RWPE1 (cell line): ENCODE data around the gene DOHH.
"Not testable (repeated sequence)": the region's sequence is repeated elsewhere in the genome, so short reads cannot be mapped to it uniquely, and the experiment has no call there.

ENCODE experiments used
- CTCF ChIA-PET: fragments of 350-600 bp; sonication (Branson Sonifier 250); formaldehyde crosslinking; extraction: SDS; loops from one replicate; lab custom pipeline; 2021; lab: Yijun Ruan, JAX
- POLR2A ChIA-PET: fragments of 400-600 bp; formaldehyde crosslinking; extraction: SDS; loops from one replicate; lab custom pipeline; 2020; ENCODE audit warnings: antibody characterized with exemption; ENCODE audit not compliant: low non-redundant PET; lab: Yijun Ruan, JAX
- DNase-seq: peaks from one replicate; pipeline ENCODE4 v3.0.0; 2012; ENCODE audit warnings: low spot score
- H3K27ac ChIP-seq: fragments of 450-650 bp; 2 replicates; pipeline ENCODE4 v1.5.1; 2017
- TF ChIP-seq, protein P1 (sequence below): fragments of 450-650 bp; conservative IDR thresholded peaks from 2 replicates; pipeline ENCODE4 v1.5.1; 2017; ENCODE audit warnings: low read depth, mild to moderate bottlenecking

Gene DOHH

DNA sequence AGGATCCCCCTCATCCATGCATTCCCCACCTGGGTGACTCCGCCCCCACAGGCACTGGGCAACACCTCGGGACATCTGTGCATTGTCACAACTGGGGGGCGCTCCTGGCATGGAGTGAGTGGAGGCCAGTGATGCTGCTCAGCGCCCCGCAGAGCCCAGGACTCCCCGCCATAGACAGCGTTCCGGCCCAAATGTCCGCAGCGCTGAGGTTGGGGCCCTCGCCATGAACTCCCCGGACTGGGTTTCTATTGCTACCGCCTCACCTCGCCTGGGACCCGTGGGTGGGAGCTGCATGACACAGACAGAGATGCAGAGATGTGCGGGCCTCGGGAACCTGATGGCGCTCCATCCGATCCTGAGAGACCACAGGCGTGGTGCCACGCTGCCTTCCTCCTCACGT, 10.3 kb upstream of the DOHH start:
- POLR2A ChIA-PET: no interaction called here
- DNase-seq: no peak
- CTCF ChIA-PET: no interaction called here
- TF ChIP-seq, protein P1, sequence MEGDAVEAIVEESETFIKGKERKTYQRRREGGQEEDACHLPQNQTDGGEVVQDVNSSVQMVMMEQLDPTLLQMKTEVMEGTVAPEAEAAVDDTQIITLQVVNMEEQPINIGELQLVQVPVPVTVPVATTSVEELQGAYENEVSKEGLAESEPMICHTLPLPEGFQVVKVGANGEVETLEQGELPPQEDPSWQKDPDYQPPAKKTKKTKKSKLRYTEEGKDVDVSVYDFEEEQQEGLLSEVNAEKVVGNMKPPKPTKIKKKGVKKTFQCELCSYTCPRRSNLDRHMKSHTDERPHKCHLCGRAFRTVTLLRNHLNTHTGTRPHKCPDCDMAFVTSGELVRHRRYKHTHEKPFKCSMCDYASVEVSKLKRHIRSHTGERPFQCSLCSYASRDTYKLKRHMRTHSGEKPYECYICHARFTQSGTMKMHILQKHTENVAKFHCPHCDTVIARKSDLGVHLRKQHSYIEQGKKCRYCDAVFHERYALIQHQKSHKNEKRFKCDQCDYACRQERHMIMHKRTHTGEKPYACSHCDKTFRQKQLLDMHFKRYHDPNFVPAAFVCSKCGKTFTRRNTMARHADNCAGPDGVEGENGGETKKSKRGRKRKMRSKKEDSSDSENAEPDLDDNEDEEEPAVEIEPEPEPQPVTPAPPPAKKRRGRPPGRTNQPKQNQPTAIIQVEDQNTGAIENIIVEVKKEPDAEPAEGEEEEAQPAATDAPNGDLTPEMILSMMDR: no peak
- H3K27ac ChIP-seq: 0 out of 2 replicates have a peak overlapping the region, but pooled peaks have one; percentile 9

DNA sequence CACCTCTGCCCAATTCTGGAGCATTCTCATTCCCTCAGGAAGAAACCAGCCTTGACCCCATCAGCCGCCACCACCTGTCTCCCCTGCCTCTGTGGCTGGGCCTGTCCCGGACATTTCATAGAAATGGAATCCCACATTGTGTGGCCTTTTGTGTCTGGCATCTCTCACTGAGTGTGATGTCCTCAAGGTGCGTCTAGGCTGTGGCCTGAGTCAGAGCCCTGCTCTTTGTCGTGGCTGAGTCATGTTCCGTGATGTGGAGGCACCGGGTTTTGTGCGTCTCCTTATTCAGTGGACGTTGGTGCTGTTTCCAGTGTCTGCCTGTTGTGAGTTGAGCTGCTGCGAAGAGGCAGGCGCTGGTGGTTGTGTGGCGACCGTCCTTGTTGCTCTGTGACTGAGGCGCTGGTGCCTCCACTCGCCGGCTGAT, 9.1 kb upstream of the DOHH start:
- TF ChIP-seq, protein P1: no peak
- POLR2A ChIA-PET: no interaction called here

DNA sequence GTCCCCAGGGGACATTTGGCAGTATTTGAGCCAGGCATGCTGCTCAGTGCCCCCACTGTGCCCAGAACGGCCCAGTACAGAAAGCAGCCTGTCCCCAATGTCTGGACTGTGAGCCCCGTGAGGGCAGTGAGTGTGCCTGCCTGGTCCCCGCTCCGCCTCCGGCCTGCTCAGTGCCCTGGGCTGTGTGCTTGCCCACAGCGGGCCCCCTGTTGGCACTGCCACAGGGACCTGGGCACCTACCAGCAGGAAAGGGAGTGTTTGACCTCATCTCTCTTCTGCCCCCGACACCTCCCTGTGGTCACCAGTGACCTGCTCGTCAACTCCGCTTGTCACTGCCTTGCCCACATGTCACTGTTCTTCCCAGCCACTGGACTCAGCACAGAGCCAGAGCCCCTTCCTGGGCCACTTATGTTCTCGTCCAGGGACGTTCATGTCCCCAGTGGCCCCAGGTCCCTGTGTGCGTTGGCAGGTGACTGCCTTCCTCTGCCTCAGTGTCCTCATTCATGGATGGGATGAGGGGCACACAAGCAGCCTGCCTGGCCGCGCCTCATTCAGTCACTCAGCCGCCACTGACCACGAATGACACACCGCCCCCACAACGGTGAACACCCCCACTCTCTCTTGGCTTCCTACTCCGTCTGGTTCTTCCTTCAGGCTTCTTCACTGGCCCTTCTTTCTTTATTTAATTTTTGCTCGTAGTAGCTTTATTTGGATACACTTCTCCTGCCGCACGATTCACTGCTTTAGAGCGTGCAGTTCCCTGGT, 8.5 kb upstream of the DOHH start:
- TF ChIP-seq, protein P1: no peak
- no peak for DNase-seq
- ChIA-PET CTCF (interaction anchor here (0.6 kb wide), 1 partner anchor 435 kb away, joined by 4 read pairs; no protein-coding TSS in a partner anchor), POLR2A (no interaction called here)
- peak overlapping the region; percentile 91 for H3K27ac ChIP-seq

More for the DNA sequence above, 9.1 kb upstream of the DOHH start:
- CTCF ChIA-PET: no interaction called here
- DNase-seq: peak; percentile 42
- H3K27ac ChIP-seq: peak overlapping the region; percentile 91

DNA sequence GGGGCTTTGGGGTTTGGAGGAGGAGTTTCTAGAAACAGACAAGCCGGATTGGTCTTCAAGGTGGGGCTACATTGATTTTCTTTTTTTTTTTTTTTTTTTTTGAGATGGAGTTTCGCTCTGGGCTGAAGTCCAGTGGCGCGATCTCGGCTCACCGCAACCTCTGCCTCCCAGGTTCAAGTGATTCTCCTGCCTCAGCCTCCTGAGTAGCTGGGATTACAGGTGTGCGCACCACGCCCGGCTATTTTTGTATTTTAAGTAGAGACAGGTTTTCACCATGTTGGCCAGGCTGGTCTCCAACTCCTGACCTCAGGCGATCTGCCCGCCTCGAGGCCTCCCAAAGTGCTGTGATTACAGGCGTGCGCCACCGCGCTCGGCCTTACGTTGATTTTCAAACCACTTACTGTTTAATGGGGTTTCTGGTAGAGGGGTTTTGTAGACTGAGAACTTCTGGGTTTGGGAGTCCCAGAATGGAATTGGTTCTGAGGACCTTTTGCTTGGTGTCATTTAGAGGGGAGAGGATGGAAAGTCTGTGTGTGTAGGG, 7.7 kb upstream of the DOHH start:
- CTCF ChIA-PET: interaction anchor here (0.6 kb wide), 1 partner anchor 435 kb away, joined by 4 read pairs; no protein-coding TSS in a partner anchor
- POLR2A ChIA-PET: not testable (repeated sequence)

DNA sequence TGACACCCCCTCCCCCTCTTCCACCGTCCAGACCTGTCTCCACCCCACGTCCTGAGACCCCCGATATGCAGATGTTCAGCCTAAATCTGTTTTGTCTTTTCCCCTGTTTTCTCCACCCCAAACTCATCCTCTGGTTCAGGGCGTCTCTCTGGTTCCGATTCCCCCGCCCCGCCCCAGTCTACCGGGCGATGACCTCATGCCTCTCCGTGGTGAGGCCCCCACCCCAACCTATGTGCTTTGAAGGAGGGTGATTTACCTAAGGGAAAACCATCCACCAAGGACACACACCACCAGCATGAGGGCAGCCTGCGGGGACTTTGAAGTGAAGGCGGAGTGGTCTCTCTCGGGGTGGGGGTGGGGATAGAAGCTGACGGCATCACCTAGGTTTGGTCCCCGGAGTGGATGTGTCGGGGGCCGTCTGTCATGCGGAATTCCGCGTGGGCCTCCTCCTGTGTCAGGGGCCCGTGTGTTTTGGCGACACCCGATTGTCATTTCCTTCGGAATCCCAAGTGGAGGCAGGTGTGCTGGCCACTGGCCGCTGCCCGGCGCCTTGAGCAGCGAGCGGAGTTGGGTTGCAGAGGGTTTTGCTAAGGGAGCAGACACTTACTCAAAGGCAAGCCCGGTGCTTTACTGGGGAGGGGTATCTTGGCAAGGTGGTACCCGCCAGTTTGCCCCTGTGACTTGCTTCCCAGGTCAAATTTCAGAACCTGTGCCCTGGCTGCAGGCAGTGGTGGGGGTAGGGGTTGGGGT, 7.1 kb upstream of the DOHH start:
- POLR2A ChIA-PET: no interaction called here
- TF ChIP-seq, protein P1: no peak
- CTCF ChIA-PET: no interaction called here
- H3K27ac ChIP-seq: peak overlapping the region; percentile 91
- DNase-seq: no peak

More for the DNA sequence above, 7.7 kb upstream of the DOHH start:
- H3K27ac ChIP-seq: peak overlapping the region; percentile 91
- DNase-seq: not testable (repeated sequence)

DNA sequence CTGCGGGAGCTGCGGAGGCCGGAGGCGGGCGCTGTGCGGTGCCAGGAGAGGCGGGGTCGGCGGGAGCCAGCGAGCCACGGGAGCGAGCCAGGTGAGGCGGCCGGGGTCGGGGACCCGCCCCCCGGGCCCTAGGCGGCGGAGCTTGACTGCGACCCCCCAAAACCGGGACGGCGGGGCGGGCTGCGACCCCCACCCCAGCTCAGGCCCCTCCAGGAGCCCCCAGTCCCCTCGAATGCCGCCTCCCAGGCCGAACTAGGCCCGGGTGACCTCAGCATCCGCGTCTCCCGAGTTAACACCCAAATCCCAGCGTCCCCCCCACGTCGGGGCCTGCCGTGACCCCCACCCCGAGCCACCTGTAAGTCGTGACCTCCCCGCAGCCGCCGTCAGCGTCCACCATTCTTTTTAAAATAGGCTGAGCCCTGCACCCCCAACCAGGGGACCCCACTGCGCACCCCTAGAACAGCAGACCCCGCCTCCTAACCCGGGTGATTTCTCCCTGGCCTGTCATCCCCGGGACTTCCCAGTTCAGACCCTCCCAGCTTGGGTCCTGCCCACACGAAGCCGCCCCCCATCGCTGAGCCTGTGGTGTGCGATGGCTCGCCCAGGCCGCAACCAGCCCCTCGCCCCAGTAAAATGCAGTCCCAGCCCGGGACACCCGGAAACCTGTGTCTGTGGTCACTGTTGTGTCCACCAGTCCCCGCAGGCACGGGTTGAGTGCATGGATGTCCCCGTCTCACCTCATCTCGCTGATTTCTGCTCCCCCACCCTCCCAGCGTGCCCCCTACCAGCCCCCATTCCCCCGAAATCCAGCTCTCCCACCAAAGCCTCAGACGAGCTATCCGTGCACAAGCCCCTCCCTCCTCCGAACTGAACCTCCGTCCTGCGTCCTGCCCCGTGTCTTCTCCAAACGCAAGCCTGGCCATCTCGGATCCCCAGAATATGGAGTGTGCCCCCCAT, 6.2 kb upstream of the DOHH start:
- ChIA-PET POLR2A (no interaction called here), CTCF (interaction anchor here (0.6 to 0.7 kb wide), 2 partner anchors 321 to 896 kb away, joined by 3 read pairs; partner anchors contain the start of gene NCLN)
- H3K27ac ChIP-seq: peak overlapping the region; percentile 91
- no peak for DNase-seq
- TF ChIP-seq, protein P1: no peak
